Adrenal gland (tissue), 12 donors: Measurements from ENCODE around the gene CSNK1A1. TPM values are rescaled to one million over a fixed set of nuclear protein-coding genes. Genes with fewer than 3 reads are reported as not detected.

ENCODE experiments used
- DNase-seq, 7 donors: peaks; one replicate each; pipeline ENCODE4 v3.0.0-alpha.2; 2019 to 2020
- H3K27ac ChIP-seq, 5 donors: fragments of 200-600 bp; sonication (generic) in 4 of 5; 1 replicate in 3 of 5; 2 replicates in 2 of 5; pipeline versions ENCODE4 v1.5.1 to v1.8.0; 2016 to 2020; ENCODE audit warnings: mild to moderate bottlenecking in 1 of 5
- H3K27me3 ChIP-seq: fragments of 200-600 bp; 2 replicates; pipeline ENCODE4 v1.8.0; 2021
- H3K36me3 ChIP-seq, 2 donors: fragments of 200-600 bp; replicated peaks in 1 of 2; 1 replicate in 1 of 2; 2 replicates in 1 of 2; pipeline versions ENCODE4 v1.5.1 to v1.8.0; 2018 to 2022
- H3K4me1 ChIP-seq, 2 donors: fragments of 200-600 bp; replicated peaks in 1 of 2; 1 replicate in 1 of 2; 2 replicates in 1 of 2; pipeline versions ENCODE4 v1.5.1 to v1.8.0; 2018 to 2021
- H3K4me3 ChIP-seq, 4 donors: fragments of 200-600 bp; sonication (generic) in 3 of 4; one replicate each; pipeline ENCODE4 v1.5.1; 2016 to 2018
- H3K9me3 ChIP-seq, 3 donors: fragments of 200-600 bp; sonication (generic) in 1 of 3; replicated peaks in 1 of 3; 1 replicate in 2 of 3; 2 replicates in 1 of 3; pipeline versions ENCODE4 v1.5.1 to v1.8.0; 2016 to 2021
- POLR2A ChIP-seq, 2 donors: fragments of 450-650 bp; IDR thresholded peaks; one replicate each; pipeline ENCODE4 v1.6.1; 2017; ENCODE audit warnings: antibody characterized with exemption in 2 of 2, mild to moderate bottlenecking in 2 of 2, moderate library complexity in 1 of 2
- WGBS, 4 donors: extraction: QIAGEN DNeasy Blood & Tissue Kit in 2 of 4; methylation state at CpG; one replicate each; pipeline versions ENCODE4 v1.1.5 to v1.1.7; 2013 to 2017; 5-methylcytosine and 5-hydroxymethylcytosine counted together
- intact Hi-C, 2 donors: fragments of 100-400 bp; cut with DNase I; formaldehyde crosslinking; loops; one replicate each; pipeline versions ENCODE4 v1.14.1 to v1.15.0; 2022 to 2023
- polyA plus RNA-seq, 3 donors: library from polyadenylated mRNA; stranded (reverse); fragments of 200-250 nt in 2 of 3; fragments of 350-450 nt in 1 of 3; fragmentation: Illumina TruSeq in 1 of 3; extraction: RNeasy Lipid Tissue Mini Kit (QIAGEN cat#74804) in 1 of 3; gene quantifications; one replicate each; pipeline ENCODE4 v1.2.3, GENCODE V29; 2013 to 2014
- total RNA-seq, 9 donors: library from RNA; depleted of rRNA in 4 of 9; stranded (reverse); fragments of >200 nt in 4 of 9; fragments of 120-200 nt in 1 of 9; fragmentation: NEBNext Ultra II Directional in 1 of 9; extraction: Animal tissue kit (Norgen Biotek cat#: 25700) in 1 of 9; gene quantifications; one replicate each; pipeline versions ENCODE4 v1.1.0 to v1.2.4, GENCODE V29; 2013 to 2023
- TF ChIP-seq, protein P1 (sequence below), 6 experiments: fragments of 450-650 bp in 4 of 6; fragments of 200-600 bp in 2 of 6; sonication (generic) in 1 of 6; IDR thresholded peaks; 1 replicate in 5 of 6; 2 replicates in 1 of 6; pipeline versions ENCODE4 v1.5.1 to v1.8.0; 2016 to 2021; ENCODE audit warnings: antibody characterized with exemption in 6 of 6, mild to moderate bottlenecking in 2 of 6, moderate library complexity in 1 of 6
- donor health status: healthy with polysubstance abuse.
- donor health status: Bipolar disorder and iron deficiency.
- donor health status: DM: yes; HTN: yes; CAD: no.
- donor health status: DM: no; HTN: no; CAD: no.
- donor health status: DM: no; HTN: no; CAD: no.
- donor health status: DM: yes; HTN: yes; CAD: no.

Gene CSNK1A1
- total and polyA plus RNA-seq, 12 donors = 51.0 to 301 (median 220) TPM

DNA sequence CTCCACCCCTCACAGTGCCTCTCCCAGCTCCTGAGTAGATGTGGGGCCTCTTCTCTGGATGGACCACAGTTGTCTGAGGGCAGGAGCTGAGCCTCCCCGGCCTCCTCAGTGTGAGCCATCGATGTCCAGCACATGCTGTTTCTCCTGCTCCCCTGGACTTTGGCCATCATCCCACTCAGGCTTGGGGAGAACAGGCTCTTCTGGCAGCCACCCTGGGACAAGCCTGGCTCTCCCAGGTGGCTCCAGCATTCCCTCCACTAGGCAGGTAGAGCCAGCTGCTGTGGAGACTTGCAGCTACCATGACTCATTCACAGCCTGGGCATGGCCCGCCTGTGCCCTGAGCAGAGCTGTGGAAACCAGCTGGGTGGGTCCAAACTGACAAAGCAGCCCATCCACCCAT, 77.0 kb downstream of the CSNK1A1 start:
- H3K27me3 ChIP-seq = no peaks in the 10 kb centered on the region
- no peak overlapping the region for H3K4me3 ChIP-seq
- 67 to 94% (median 89%) methylated on average over 2 to 3 of the region's 3 CpGs for WGBS, 4 donors
- TF ChIP-seq, protein P1, sequence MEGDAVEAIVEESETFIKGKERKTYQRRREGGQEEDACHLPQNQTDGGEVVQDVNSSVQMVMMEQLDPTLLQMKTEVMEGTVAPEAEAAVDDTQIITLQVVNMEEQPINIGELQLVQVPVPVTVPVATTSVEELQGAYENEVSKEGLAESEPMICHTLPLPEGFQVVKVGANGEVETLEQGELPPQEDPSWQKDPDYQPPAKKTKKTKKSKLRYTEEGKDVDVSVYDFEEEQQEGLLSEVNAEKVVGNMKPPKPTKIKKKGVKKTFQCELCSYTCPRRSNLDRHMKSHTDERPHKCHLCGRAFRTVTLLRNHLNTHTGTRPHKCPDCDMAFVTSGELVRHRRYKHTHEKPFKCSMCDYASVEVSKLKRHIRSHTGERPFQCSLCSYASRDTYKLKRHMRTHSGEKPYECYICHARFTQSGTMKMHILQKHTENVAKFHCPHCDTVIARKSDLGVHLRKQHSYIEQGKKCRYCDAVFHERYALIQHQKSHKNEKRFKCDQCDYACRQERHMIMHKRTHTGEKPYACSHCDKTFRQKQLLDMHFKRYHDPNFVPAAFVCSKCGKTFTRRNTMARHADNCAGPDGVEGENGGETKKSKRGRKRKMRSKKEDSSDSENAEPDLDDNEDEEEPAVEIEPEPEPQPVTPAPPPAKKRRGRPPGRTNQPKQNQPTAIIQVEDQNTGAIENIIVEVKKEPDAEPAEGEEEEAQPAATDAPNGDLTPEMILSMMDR (IDR thresholded peaks at IDR 0.05) = no peak
- TF ChIP-seq POLR2A (IDR thresholded peaks at IDR 0.05) = no peak
- no peak overlapping the region for H3K27ac ChIP-seq
- no peaks in the 10 kb centered on the region for H3K36me3 ChIP-seq
- intact Hi-C loops = no loop called here
- H3K4me1 ChIP-seq = peaks cover 0 to 9% of the 10 kb centered on the region in 2 donors
- H3K9me3 ChIP-seq = no peaks in the 10 kb centered on the region
- DNase-seq = peak in 3 of 7 donors; percentile 21 to 50 (median 34)

DNA sequence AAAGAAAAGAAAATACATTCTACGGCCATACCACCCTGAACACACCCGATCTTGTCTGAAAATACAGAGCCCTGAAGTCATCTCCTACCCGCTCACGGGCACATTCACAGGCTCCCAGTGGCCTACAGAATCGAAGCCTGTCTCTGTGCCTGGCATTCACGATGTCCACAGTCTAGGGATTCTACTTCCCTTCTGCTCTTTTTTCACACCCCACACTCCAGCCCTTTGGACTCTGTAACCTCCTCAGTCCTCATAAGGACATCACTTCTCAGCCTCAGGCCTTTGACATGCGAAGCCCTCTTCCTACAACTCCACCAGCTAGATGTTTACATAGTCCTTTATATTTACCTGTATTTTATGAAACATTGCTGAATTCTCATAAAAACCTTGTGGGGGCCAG, 77.8 kb downstream of the CSNK1A1 start:
- H3K27me3 ChIP-seq = no peaks in the 10 kb centered on the region
- H3K9me3 ChIP-seq = no peaks in the 10 kb centered on the region
- intact Hi-C loops = no loop called here
- DNase-seq = peak in 2 of 7 donors; percentile 7 to 38
- peaks cover 0 to 9% of the 10 kb centered on the region in 2 donors for H3K4me1 ChIP-seq
- H3K36me3 ChIP-seq = no peaks in the 10 kb centered on the region
- H3K4me3 ChIP-seq = no peak overlapping the region
- no peak overlapping the region for H3K27ac ChIP-seq
- WGBS, 4 donors = 89 to 99% (median 91%) methylated on average over 7 of the region's 7 CpGs
- no peak for TF ChIP-seq POLR2A (IDR thresholded peaks at IDR 0.05)
- TF ChIP-seq, protein P1 (IDR thresholded peaks at IDR 0.05) = no peak

DNA sequence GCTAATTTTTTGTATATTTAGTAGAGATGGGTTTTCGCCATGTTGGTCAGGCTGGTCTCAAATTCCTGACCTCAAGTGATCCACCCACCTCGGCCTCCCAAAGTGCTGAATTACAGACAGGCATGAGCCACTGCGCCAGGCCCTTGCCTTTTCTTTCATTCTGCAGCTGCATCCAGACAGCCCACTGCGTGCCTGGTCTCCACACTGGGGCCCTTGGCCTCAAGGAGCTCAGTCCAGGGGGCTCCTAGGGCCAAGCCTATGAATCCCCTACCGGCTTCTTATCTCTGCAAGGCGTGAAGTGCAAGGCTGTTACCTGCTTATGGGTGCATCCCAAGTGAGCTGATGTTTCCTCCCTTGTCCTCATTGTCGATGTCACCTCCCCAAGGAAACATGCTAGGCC, 78.8 kb downstream of the CSNK1A1 start:
- Histone ChIP-seq H3K4me1 (peaks cover 0 to 9% of the 10 kb centered on the region in 2 donors), H3K9me3 (no peaks in the 10 kb centered on the region), H3K27me3 (no peaks in the 10 kb centered on the region), H3K27ac (no peak overlapping the region), H3K36me3 (no peaks in the 10 kb centered on the region), H3K4me3 (no peak overlapping the region)
- 88 to 96% (median 92%) methylated on average over 7 of the region's 7 CpGs for WGBS, 4 donors
- intact Hi-C loops = no loop called here
- peak in 2 of 7 donors; percentile 10 to 43 for DNase-seq
- TF ChIP-seq, protein P1 (IDR thresholded peaks at IDR 0.05) = no peak
- TF ChIP-seq POLR2A (IDR thresholded peaks at IDR 0.05) = no peak

DNA sequence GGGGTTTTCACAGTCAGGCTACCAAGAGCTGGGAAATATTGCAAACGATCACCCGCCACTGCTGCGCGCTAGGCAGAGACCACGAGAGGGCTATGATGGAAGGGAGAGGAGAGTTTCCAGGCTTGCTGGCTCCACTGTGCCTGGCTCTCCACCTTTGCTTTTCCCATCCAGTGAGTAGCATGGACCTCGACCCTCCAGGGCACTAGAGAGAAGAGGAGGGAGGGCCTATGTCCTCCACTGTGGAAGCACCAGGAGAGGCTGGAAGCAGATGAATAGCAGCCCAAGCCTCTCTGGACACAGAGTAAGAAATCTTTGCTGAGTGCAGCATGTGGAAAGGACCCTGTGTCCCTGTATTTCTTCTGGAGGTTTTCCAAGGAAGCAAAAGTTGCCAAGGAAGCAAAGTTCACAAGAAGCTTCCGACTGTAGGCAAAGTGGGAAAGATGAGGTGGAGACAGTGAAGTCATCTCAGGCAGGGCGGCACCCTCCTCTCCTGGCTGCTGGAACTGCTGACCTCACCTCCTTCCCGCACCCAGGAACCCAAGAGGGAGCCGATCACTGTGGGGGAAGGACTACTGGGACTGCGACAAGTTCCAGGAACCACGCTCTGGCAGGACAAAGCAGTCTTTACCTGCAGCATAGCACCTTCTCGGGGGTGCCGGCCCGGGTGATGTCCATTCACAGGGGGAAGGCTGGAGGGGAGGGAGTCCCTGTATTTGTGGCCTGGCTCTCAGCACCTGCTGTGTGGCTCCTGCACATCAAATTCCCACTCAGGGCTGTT, 79.6 kb downstream of the CSNK1A1 start:
- intact Hi-C loops = no loop called here
- Histone ChIP-seq H3K4me3 (no peak overlapping the region), H3K4me1 (peaks cover 0 to 9% of the 10 kb centered on the region in 2 donors), H3K36me3 (no peaks in the 10 kb centered on the region), H3K27ac (peak overlapping the region in 1 of 5 donors; percentile 67), H3K9me3 (no peaks in the 10 kb centered on the region), H3K27me3 (no peaks in the 10 kb centered on the region)
- peak in 2 of 7 donors; percentile 31 to 38 for DNase-seq
- TF ChIP-seq, protein P1 (IDR thresholded peaks at IDR 0.05) = no peak
- 65 to 72% (median 67%) methylated on average over 10 to 15 of the region's 15 CpGs for WGBS, 4 donors
